GM19238 (cell line): Measurements from ENCODE around the gene ANKRD34B.

Source experiments
- DNase-seq: peaks from one replicate; pipeline ENCODE4 v3.0.0; 2011; ENCODE audit warnings: low spot score; ENCODE audit not compliant: insufficient read length

The ANKRD34B gene

DNA sequence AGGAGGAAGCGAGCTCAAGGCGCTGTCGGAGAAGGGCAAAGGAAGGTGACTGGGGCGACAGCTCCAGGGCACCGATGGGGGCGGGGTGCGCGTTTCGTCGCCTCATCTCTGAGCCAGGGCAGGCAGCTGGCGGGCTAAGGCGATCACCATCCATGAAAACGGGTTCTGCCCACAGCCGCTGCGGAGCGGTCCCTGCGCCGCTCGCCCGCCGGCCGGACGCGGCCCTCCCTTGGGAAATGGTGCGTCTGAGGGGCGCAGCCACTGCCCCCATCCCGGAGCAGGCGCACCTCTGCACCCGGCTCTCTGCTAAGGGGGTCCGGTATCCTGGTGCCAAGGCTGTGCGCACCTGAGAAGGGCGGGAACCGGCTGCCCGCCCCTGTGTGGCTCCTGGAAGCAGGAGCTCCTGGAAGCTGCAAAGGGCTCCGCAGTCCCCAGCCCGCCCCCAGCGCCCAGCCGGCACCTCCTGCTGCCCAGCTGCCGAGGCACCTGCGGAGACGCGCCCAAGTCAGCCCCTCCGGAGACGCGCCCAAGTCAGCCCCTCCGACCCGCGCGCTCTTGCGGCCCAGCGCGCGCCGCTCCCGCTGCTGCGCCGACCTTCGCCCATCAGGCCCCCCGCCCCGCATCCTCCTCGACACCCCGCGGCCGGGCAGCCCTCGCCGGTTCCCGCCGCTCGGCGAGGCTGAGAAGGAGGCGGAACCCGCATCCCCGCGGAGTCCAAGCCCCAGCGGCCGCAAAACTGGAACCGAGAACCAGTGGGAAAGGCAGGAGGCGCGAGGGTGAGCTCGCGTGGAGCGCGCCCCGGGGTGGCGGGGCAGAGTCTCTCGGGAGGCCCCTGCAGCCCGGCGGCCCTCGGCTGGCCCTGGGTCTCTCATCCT is 757 bp downstream of the ANKRD34B start:
- DNase-seq = no peak

DNA sequence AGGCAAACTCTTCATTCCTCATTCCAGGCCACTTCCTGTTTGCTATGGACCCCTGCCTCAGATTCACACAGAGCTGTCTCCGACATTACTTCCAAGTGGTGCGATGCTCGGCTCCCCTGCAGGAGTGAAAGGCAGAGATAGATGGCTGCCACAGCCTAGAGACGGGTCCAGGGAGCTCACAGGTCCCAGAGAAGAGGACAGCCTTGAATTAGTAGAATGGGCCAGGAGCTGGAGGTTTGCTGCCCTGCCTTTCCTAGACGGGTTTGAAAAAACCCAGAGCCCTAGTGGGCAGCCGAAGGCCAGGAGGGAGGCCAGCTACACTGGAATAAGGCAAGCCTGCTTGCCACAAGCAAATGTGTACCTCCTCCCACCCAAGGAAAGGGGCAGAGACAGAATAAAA is 1.8 kb downstream of the ANKRD34B start:
- DNase-seq = no peak

DNA sequence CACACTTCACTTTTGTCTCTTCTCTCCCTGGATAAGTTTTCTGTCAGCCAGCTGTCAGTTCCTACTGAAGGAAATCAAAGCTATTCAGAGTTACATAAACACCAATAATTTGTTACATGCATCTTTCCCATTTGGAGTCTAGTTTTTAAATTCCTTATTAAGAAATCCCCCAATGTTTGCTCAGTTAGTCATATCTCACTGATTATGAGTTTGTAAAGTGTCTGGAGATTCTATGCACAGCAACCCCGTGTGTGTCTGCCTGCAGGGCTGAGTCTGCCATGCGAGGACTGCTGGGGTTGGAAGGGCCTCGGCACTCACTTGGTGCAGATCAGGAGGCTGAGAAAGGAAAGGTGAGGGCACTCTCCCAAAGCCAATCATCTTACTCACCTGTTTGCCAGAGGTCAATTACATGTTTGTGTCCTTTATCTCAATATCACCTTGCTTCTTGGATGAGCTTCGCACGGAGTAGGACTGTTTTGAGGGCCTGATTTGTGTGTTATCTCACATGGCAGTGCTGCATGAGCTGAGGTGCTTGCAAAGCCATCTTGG is 3.3 kb downstream of the ANKRD34B start:
- no peak for DNase-seq

DNA sequence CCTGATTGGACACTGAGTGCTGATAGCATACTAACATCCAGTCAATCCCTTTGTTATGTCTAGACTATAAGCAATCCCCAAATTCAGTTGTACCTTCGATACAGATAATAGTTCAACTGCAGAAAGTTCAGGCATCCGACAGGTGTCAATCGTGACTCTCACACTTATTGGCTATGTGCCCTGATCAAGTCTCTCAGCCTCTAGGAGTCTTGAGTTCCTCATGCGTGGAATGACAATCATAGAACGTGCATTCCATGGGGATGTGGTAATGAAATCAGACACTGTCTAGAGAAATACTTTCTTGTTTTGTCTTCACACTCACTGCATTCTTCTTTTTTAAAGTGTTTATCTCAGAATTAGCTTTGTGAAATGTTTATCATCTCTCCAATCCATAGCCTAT is 4.8 kb downstream of the ANKRD34B start:
- DNase-seq = no peak

DNA sequence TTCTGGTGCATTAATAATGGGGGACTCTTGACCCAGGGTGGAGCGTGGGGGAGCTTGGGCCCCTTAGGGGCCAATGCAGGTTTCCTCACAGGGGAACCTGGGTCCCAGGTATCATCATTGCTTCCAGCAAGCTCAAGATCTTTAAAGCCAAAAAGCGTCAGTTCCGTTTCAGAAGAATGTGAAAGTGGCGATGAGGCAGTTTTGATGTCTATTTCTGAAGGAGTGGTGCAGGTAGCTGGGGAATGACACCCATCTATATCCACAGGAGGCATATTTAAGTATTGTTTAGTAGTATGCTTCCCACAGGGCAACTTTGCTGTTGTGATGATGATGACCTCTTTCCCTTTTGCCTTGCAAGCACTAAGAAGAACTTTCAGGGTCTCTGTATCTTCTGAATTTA is 10.8 kb downstream of the ANKRD34B start:
- DNase-seq = no peak

DNA sequence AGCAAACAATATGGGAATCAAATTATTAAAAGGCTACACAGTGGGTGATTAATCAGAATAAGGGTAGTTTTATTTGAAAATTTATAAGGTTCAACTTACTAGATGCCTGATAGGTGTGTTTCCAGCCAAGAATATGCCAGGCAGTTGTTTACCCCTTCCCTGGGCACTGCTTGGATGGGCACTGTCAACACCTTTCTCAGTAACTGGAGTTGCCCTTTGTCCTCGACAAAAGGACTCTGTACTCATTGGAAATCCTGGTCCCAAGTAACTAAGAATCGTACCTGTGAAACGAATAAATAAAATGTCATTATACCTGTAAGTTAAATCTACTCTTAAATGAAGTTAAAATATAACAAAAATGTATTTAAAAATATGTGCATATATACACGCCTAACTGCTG is 15.0 kb downstream of the ANKRD34B start:
- no peak for DNase-seq

DNA sequence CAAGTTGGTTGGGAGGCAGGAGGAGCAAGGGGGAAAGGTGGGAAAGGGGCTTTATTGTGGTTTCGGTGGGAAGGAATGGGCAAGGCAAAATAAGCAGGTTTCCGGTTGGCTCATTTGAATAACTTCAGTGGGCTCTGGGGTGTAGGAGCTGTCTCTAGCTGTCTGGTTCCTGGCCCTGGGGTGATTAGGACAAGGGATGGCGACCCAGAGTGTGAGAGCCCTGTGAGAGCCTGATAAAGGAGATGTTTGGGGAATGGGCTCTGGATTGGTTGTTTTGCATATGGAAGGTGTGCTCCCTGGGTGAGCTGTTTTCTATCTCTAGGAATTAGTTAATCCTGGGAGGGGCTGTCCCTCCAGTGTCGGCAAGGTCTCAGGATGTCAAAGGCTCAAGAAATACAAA is 15.4 kb downstream of the ANKRD34B start:
- DNase-seq = no peak

DNA sequence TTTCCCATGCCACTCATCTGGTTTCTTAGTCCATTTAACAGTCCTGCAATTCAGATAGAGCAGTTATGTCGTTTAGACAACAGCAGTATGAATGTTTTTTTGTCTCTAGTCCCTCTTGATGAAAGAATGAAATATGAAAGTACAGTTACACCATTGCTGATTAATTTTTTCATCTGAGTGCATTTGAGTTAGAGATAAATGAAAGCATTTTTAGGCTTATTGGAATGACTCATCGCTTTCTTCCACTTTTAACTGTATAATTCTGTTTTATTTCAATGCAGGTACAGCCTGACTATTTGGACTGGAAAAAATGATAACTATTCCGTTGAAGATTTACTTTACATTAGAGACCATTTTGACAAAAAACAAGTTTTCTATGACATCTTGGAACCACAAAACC is 28.7 kb downstream of the ANKRD34B start:
- no peak for DNase-seq

DNA sequence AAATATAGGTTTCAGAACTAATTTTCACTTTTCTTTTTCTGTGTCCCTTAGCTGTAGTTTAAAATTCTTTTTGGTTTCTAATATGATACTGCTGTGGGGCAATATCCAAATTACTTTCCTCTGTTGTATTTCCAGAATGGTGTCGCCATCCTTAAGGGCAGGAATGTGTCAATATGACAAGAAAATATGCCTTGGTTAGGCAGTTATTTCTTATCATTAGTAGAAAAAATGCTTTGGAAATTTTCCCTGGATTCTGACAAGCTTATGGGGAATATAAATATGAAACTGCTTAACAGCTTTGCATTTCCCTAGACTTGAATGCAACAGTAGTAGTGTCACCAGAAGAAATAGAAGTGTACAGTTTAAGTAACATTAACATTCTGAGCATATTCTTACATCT is 29.4 kb downstream of the ANKRD34B start:
- no peak for DNase-seq

DNA sequence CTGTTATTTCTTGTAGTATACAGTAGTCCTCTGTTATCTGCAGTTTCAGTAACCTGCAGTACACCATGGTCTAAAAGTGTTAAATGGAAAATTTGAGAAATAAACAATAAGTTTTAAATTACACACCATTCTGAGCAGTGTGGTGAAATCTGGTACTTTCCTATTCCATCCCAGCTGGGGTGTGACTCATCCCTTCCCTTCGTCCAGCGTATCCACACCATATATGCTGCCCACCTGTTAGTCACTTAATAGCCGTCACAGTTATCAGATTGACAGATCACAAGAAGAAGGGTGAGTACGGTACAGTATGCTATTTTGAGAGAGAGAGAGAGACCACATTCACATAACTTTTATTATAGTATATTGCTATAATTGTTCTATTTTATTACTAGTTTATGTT is 53.3 kb downstream of the ANKRD34B start:
- DNase-seq = no peak

DNA sequence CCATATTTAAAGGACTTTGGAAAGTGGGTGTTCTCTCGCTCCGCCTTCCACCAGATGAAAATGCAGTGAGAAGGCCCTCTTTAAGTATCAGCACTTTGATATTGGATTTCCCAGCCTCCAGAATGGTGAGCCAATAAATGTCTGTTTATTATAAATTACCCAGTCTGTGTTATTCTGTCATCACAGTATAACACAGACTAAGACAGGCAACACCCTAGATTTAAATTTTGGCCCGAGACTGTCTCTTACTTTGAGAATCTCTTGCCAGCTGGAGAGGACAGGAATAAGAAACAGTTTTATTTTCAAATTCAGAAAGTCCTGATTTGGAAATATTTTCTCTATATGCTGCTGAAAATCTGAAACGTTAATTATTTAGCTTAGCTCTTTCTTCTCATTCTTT is 60.7 kb downstream of the ANKRD34B start:
- no peak for DNase-seq

DNA sequence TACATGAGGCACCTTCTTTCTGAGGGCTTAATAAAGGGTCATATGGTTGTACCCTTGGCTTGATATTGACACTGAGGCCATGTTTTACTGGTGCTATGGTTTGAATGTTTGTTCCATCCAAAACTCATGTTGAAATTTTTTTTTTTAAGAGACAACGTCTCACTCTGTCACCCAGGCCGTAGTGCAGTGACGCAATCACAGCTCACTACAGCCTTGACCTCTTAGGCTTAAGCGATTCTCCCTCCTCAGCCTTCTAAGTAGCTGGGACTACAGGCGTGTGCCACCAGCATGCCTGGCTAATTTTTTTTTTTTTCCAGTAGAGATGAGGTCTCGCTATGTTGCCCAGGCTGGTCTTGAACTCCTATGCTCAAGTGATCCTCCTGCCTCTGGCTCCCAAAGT is 61.2 kb downstream of the ANKRD34B start:
- no peak for DNase-seq

DNA sequence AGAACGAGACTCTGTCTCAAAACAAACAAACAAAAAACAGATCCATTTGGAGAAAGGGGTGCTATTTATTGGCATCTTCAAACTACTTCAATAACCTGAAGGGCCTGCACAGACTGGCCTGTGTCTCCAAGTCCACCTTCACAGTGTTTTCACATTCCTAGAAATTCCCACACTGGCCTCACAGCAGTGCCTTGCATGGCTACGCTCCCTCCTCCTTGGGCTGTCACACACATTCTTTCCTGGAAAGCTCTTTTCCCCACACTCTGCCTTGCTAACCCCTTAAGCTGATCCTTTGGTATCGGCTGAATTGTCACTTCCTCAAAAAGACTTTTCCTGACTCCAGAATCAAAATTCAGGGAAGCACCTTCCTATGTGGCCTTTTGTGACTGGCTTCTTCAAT is 62.4 kb downstream of the ANKRD34B start:
- DNase-seq = no peak
